Keratinocyte (primary cell): ENCODE data around the gene HS3ST2. TPM values are rescaled to one million over a fixed set of nuclear protein-coding genes. Genes with fewer than 3 reads are reported as not detected.

ENCODE experiments used
- DNase-seq: peaks from one replicate; pipeline ENCODE4 v3.0.0-alpha.2; 2011; ENCODE audit warnings: low read depth, missing footprints, low spot score
- FAIRE-seq: peaks from 2 replicates; lab custom pipeline; 2011; peaks lifted over from hg19 to GRCh38; lab: Jason Lieb, UNC
- H2AFZ ChIP-seq: 2 replicates; pipeline ENCODE4 v1.6.0; 2012; ENCODE audit warnings: low read length, control low read depth, inconsistent platforms; ENCODE audit not compliant: control insufficient read depth
- H3K27ac ChIP-seq: 2 replicates; pipeline ENCODE4 v1.5.1; 2011; ENCODE audit warnings: low read length; ENCODE audit not compliant: control insufficient read depth, insufficient read depth
- H3K27me3 ChIP-seq: 3 replicates; pipeline ENCODE4 v1.6.0; 2011; ENCODE audit warnings: low read length; ENCODE audit not compliant: control insufficient read depth, insufficient read depth; ENCODE audit errors: extremely low read depth
- H3K36me3 ChIP-seq, 2 experiments: 2 replicates in 1 of 2; 3 replicates in 1 of 2; pipeline ENCODE4 v1.5.1; 2011; ENCODE audit warnings: low read length in 2 of 2, mild to moderate bottlenecking in 1 of 2; ENCODE audit not compliant: control insufficient read depth in 2 of 2, insufficient read depth in 2 of 2; ENCODE audit errors: extremely low read depth in 1 of 2
- H3K4me1 ChIP-seq: 3 replicates; pipeline ENCODE4 v1.5.1; 2011; ENCODE audit warnings: low read length; ENCODE audit not compliant: control insufficient read depth, insufficient read depth; ENCODE audit errors: extremely low read depth
- H3K4me2 ChIP-seq: 3 replicates; pipeline ENCODE4 v1.6.0; 2011; ENCODE audit warnings: low read depth, low read length; ENCODE audit not compliant: control insufficient read depth, insufficient read depth; ENCODE audit errors: extremely low read depth
- H3K4me3 ChIP-seq, 3 experiments: fragments of 200-600 bp in 1 of 3; sonication (generic) in 1 of 3; 2 replicates in 2 of 3; 3 replicates in 1 of 3; pipeline ENCODE4 v1.5.1; 2011 to 2016; ENCODE audit warnings: low read length in 3 of 3, mild to moderate bottlenecking in 3 of 3, control low read depth in 2 of 3, inconsistent platforms in 1 of 3, low read depth in 1 of 3, mixed read lengths in 1 of 3, mixed run types in 1 of 3, moderate library complexity in 1 of 3; ENCODE audit not compliant: control insufficient read depth in 2 of 3, insufficient read depth in 2 of 3; ENCODE audit errors: extremely low read depth in 1 of 3
- H3K79me2 ChIP-seq: 2 replicates; pipeline ENCODE4 v1.6.0; 2012; ENCODE audit warnings: low read length; ENCODE audit not compliant: control insufficient read depth, insufficient read depth
- H3K9ac ChIP-seq: 3 replicates; pipeline ENCODE4 v1.6.0; 2011; ENCODE audit warnings: low read length; ENCODE audit not compliant: control insufficient read depth, insufficient read depth; ENCODE audit errors: extremely low read depth
- H3K9me1 ChIP-seq: 3 replicates; pipeline ENCODE4 v1.6.0; 2011; ENCODE audit warnings: low read length; ENCODE audit not compliant: control insufficient read depth, insufficient read depth; ENCODE audit errors: extremely low read depth
- H3K9me3 ChIP-seq: 2 replicates; pipeline ENCODE4 v1.5.1; 2012; ENCODE audit warnings: low read depth, low read length; ENCODE audit not compliant: control insufficient read depth
- H4K20me1 ChIP-seq: 3 replicates; pipeline ENCODE4 v1.6.0; 2011; ENCODE audit warnings: low read length; ENCODE audit not compliant: control insufficient read depth, insufficient read depth; ENCODE audit errors: extremely low read depth
- CTCF ChIP-seq, 3 experiments: IDR thresholded peaks in 1 of 3; conservative IDR thresholded peaks in 1 of 3; optimal IDR thresholded peaks in 1 of 3; 2 replicates in 2 of 3; 3 replicates in 1 of 3; pipeline versions ENCODE3 to v1.5.1; 2011; ENCODE audit warnings: low read length in 3 of 3, mild to moderate bottlenecking in 3 of 3, moderate library complexity in 2 of 3, control low read depth in 1 of 3, inconsistent platforms in 1 of 3; ENCODE audit not compliant: insufficient read depth in 2 of 3; ENCODE audit errors: extremely low read depth in 1 of 3
- EZH2 ChIP-seq: IDR thresholded peaks from one replicate; pipeline ENCODE4 v1.6.1; 2012; ENCODE audit warnings: inconsistent platforms, mild to moderate bottlenecking, low read length, moderate library complexity
- dilution Hi-C: fragments of 300-500 bp; cut with MboI; formaldehyde crosslinking; loops from one replicate; pipeline ENCODE4 v1.7.0; 2020; ENCODE audit warnings: low sequenced_read_pairs; ENCODE audit not compliant: extremely low pct_ligation_motif_present
- polyA plus RNA-seq, 5 experiments: library from polyadenylated mRNA; depleted of rRNA in 3 of 5; stranded (reverse) in 3 of 5; stranded (forward) in 1 of 5; unstranded in 1 of 5; fragments of >200 nt; gene quantifications; 1 replicate in 1 of 5; 2 replicates in 3 of 5; 3 replicates in 1 of 5; pipeline versions ENCODE4 v1.2.1 to v1.2.3, GENCODE V29; 2011 to 2012; ENCODE audit warnings: missing spikeins in 2 of 5, low read depth in 1 of 5, low replicate concordance in 1 of 5

HS3ST2 gene
- polyA plus RNA-seq, 1 donor (not counting 4 experiments of a cell fraction or from before 2014, with no cell fraction given), result 6.3 TPM

- dilution Hi-C loops, result no loop called here
- H3K36me3 ChIP-seq, result peaks cover 0 to 5% of the 10 kb centered on the region in 2 experiments
- no peak overlapping the region for H3K4me3 ChIP-seq
- TF ChIP-seq EZH2, result no peak
- FAIRE-seq, result no peak
- H3K9me1 ChIP-seq, result no peaks in the 10 kb centered on the region
- H4K20me1 ChIP-seq, result no peaks in the 10 kb centered on the region
- no peaks in the 10 kb centered on the region for H3K9me3 ChIP-seq
- H2AFZ ChIP-seq, result no peak overlapping the region
- no peak overlapping the region for H3K27ac ChIP-seq
- no peaks in the 10 kb centered on the region for H3K27me3 ChIP-seq
- H3K9ac ChIP-seq, result no peak overlapping the region
- no peaks in the 10 kb centered on the region for H3K79me2 ChIP-seq
- DNase-seq, result no peak
- no peak overlapping the region for H3K4me2 ChIP-seq
- no peaks in the 10 kb centered on the region for H3K4me1 ChIP-seq
Measured at GRCh38 chr16:22862046-22862445, 48.1 kb downstream of the HS3ST2 start.

- no peaks in the 10 kb centered on the region for H3K79me2 ChIP-seq
- TF ChIP-seq CTCF (optimal IDR thresholded peaks at IDR 0.05 in 1 of 3, IDR thresholded peaks at IDR 0.05 in 1 of 3, conservative IDR thresholded peaks at IDR 0.05 in 1 of 3; ENCODE audit: extremely low read depth in 1 of 3, insufficient read depth in 2 of 3, low read length in 3 of 3), result no peak
- TF ChIP-seq EZH2, result no peak
Measured at GRCh38 chr16:22864375-22864774, 50.4 kb downstream of the HS3ST2 start.

DNA sequence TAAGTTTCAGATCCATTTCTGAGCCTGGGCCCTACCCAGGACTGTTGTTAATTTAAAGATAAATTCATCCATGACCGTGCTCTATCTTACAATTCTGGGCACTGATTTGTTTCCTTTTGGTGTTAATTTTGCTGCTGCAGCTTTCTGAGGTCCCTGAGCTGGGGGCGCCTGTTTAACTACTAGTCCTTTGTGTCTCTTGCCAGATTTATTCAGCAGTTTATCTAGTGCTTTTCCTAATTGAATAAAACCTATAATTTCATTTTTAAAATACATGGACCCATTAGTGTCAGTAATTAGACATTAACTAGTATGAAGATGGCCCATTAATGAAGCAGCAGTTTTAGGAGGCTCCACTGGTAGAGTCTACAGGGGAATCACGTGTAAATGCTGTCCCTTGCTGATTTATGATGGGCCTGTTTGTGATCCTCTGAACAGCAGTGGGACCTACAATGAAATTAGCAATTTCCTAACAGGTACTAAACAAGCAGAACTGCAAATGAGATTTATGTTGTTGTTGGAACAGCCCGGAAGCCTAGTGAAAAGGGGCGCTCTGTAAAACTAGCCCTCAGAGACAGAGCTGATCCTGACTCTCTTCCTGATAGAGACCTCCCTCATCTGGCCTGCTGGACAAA is 54.7 kb downstream of the HS3ST2 start:
- TF ChIP-seq CTCF (optimal IDR thresholded peaks at IDR 0.05 in 1 of 3, IDR thresholded peaks at IDR 0.05 in 1 of 3, conservative IDR thresholded peaks at IDR 0.05 in 1 of 3; ENCODE audit: extremely low read depth in 1 of 3, insufficient read depth in 2 of 3, low read length in 3 of 3) (no peak), EZH2 (no peak)
- H2AFZ ChIP-seq, result no peak overlapping the region
- no peak overlapping the region for H3K4me2 ChIP-seq
- peaks cover 0 to 3% of the 10 kb centered on the region in 2 experiments for H3K36me3 ChIP-seq
- H3K4me1 ChIP-seq, result no peaks in the 10 kb centered on the region
- no peaks in the 10 kb centered on the region for H3K9me1 ChIP-seq
- no peak overlapping the region for H3K4me3 ChIP-seq
- no peak overlapping the region for H3K9ac ChIP-seq
- no peaks in the 10 kb centered on the region for H3K9me3 ChIP-seq
- no peak for FAIRE-seq
- H3K27ac ChIP-seq, result no peak overlapping the region
- dilution Hi-C loops, result no loop called here
- H3K79me2 ChIP-seq, result no peaks in the 10 kb centered on the region
- no peak for DNase-seq
- no peaks in the 10 kb centered on the region for H4K20me1 ChIP-seq
- no peaks in the 10 kb centered on the region for H3K27me3 ChIP-seq

More at GRCh38 chr16:22864375-22864774, 50.4 kb downstream of the HS3ST2 start:
- no peak overlapping the region for H3K27ac ChIP-seq
- DNase-seq (no peak), FAIRE-seq (no peak)
- H3K4me3 ChIP-seq, result no peak overlapping the region
- no peaks in the 10 kb centered on the region for H3K27me3 ChIP-seq
- no peaks in the 10 kb centered on the region for H3K9me3 ChIP-seq
- H3K9me1 ChIP-seq, result no peaks in the 10 kb centered on the region
- H3K4me1 ChIP-seq, result no peaks in the 10 kb centered on the region
- dilution Hi-C loops, result no loop called here
- no peak overlapping the region for H3K4me2 ChIP-seq
- no peak overlapping the region for H3K9ac ChIP-seq
- H2AFZ ChIP-seq, result no peak overlapping the region
- H3K36me3 ChIP-seq, result peaks cover 0 to 3% of the 10 kb centered on the region in 2 experiments
- H4K20me1 ChIP-seq, result no peaks in the 10 kb centered on the region
